OCI-LY1 (cell line): ENCODE results near the gene NSL1.

Experiments
- EZH2 ChIP-seq: fragments of 200-600 bp; sonication (generic), shearing (Covaris generic); IDR thresholded peaks from 2 replicates; pipeline ENCODE4 v1.8.0; 2017; ENCODE audit warnings: borderline replicate concordance, mixed run types, mild to moderate bottlenecking, antibody characterized with exemption, low read length, moderate library complexity, mixed read lengths
- TF ChIP-seq, protein P1 (sequence below): fragments of 200-600 bp; sonication (generic), shearing (Covaris generic); IDR thresholded peaks from 2 replicates; pipeline ENCODE4 v1.5.1; 2017; ENCODE audit warnings: mild to moderate bottlenecking, antibody characterized with exemption, low read length, moderate library complexity, mixed read lengths

DNA sequence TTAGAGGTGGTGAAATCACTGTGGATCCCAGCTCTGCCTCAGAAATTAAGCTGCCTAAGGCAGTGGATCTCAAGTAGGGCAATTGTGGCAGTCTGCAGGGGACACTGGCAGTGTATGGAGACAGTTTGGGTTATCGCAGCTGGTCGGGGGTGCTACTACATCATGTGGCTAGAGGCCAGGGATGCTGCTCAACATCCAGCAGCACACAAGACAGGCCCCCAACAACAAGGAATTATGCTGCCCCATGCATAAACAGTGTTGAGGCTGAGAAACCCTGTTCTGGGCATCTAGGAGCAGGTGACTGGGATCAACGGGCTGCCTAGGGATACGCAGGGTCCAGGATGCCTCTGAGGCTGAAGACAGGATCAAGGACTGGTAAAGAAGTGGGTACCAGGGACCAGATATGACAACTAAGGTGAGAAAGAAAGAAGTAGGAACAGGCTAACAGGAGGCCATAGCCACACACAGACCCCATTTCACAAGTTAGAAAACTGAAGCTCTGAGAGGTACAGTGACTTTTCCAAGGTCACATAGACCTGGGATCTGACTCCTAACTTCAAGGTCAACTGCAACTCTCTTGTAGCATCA is 100.7 kb downstream of the NSL1 start:
- TF ChIP-seq, protein P1, sequence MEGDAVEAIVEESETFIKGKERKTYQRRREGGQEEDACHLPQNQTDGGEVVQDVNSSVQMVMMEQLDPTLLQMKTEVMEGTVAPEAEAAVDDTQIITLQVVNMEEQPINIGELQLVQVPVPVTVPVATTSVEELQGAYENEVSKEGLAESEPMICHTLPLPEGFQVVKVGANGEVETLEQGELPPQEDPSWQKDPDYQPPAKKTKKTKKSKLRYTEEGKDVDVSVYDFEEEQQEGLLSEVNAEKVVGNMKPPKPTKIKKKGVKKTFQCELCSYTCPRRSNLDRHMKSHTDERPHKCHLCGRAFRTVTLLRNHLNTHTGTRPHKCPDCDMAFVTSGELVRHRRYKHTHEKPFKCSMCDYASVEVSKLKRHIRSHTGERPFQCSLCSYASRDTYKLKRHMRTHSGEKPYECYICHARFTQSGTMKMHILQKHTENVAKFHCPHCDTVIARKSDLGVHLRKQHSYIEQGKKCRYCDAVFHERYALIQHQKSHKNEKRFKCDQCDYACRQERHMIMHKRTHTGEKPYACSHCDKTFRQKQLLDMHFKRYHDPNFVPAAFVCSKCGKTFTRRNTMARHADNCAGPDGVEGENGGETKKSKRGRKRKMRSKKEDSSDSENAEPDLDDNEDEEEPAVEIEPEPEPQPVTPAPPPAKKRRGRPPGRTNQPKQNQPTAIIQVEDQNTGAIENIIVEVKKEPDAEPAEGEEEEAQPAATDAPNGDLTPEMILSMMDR, result no peak
- no peak for TF ChIP-seq EZH2
